Neural cell (in vitro differentiated cells): Measurements from ENCODE around the gene CHMP1A.

Experiments used
- CTCF ChIP-seq: fragments of 450-650 bp; IDR thresholded peaks from 2 replicates; pipeline ENCODE4 v1.5.1; 2014; ENCODE audit warnings: antibody characterized with exemption, mild to moderate bottlenecking, moderate library complexity; ENCODE audit not compliant: poor library complexity, severe bottlenecking
- EP300 ChIP-seq: fragments of 450-650 bp; conservative IDR thresholded peaks from 2 replicates; pipeline ENCODE4 v1.6.1; 2014; ENCODE audit warnings: antibody characterized with exemption, mild to moderate bottlenecking, moderate library complexity; ENCODE audit not compliant: poor library complexity, severe bottlenecking
- EZH2 ChIP-seq: fragments of 200-600, 300-800 bp; shearing (Covaris generic), sonication (generic); IDR thresholded peaks from 2 replicates; pipeline ENCODE4 v1.6.1; 2014; ENCODE audit warnings: antibody characterized with exemption, low read length, borderline replicate concordance, mild to moderate bottlenecking; ENCODE audit not compliant: insufficient read depth, poor library complexity, severe bottlenecking
- MXI1 ChIP-seq: fragments of 450-650 bp; conservative IDR thresholded peaks from 2 replicates; pipeline ENCODE4 v1.6.1; 2014; ENCODE audit warnings: antibody characterized with exemption, mild to moderate bottlenecking; ENCODE audit not compliant: poor library complexity, severe bottlenecking
- POLR2AphosphoS5 ChIP-seq: IDR thresholded peaks from 2 replicates; pipeline ENCODE4 v1.6.1; 2012
- RAD21 ChIP-seq: fragments of 450-650 bp; conservative IDR thresholded peaks from 2 replicates; pipeline ENCODE4 v1.6.1; 2014; ENCODE audit warnings: antibody characterized with exemption, mild to moderate bottlenecking, moderate library complexity
- SMC3 ChIP-seq: fragments of 450-650 bp; conservative IDR thresholded peaks from 2 replicates; pipeline ENCODE4 v1.6.1; 2014; ENCODE audit warnings: antibody characterized with exemption, mild to moderate bottlenecking, moderate library complexity; ENCODE audit not compliant: poor library complexity
- TAF1 ChIP-seq: IDR thresholded peaks from 2 replicates; pipeline ENCODE4 v1.6.1; 2012; ENCODE audit warnings: low read depth

- TF ChIP-seq RAD21 (no peak), TAF1 (no peak), EZH2 (no peak), CTCF (no peak), EP300 (no peak), POLR2AphosphoS5 (no peak), SMC3 (no peak), MXI1 (no peak)
Measured at GRCh38 chr16:89636663-89637062, 20.8 kb downstream of the CHMP1A start.
